GM11168 (cell line): ENCODE data around the gene CRISPLD2.

ENCODE experiments used
- in situ Hi-C: fragments of 300-500 bp; cut with MboI; formaldehyde crosslinking; loops from one replicate; pipeline ENCODE4 v1.12.0; 2022; ENCODE audit warnings: low sequenced_read_pairs; ENCODE audit not compliant: unreplicated experiment

CRISPLD2 gene

DNA sequence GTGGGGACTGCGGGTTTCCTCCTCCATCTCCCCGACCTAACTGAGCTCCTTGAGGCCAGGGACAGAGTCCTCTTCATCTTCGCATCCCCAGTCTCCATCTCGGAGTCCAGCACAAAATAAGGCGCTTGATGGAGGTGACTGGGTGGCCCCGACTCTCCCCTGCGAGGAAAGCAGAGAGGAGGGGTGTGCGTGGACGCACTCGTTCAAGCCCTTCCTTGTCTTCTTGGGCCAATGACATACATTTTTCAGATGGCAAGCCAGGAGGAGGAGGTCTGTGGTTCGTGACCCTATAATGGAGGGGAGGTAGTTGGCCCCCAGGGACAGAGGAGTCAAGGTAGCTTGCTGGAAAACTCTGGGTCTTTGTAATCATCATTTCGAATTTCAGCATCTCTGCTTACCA is 17.2 kb downstream of the CRISPLD2 start:
- in situ Hi-C loops: no loop called here

DNA sequence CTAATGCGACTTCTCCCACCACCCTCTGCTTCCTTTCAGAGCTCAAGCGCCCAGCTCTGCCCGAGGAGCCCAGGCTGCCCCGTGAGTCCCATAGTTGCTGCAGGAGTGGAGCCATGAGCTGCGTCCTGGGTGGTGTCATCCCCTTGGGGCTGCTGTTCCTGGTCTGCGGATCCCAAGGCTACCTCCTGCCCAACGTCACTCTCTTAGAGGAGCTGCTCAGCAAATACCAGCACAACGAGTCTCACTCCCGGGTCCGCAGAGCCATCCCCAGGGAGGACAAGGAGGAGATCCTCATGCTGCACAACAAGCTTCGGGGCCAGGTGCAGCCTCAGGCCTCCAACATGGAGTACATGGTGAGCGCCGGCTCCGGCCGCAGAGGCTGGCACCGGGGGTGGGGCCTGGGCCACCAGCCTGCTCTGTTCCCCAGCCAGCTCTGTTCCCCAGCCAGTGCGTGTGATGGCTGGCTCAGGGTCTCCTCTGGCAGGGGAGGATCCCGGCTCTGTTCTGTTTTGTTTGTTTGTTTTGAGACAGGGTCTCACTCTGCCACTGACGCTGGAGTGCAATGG is 18.7 kb downstream of the CRISPLD2 start:
- in situ Hi-C loops: no loop called here

DNA sequence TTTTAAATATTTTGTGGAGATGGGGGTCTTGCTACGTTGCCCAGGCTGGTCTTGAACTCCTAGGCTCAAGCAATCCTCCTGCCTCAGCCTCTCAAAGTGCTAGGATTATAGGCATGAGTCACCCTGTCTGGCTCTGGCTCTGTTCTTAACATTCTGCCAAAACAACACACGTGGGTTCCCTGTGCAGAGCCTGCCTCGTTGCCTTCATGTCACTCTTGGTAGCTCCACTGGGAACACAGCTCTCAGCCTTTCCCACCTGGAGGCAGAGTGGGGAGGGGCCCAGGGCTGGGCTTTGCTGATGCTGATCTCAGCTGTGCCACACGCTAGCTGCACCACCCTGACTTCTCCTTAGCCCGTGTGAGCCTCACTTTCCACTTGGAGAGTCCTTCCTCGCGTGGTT is 19.3 kb downstream of the CRISPLD2 start:
- in situ Hi-C loops: no loop called here

DNA sequence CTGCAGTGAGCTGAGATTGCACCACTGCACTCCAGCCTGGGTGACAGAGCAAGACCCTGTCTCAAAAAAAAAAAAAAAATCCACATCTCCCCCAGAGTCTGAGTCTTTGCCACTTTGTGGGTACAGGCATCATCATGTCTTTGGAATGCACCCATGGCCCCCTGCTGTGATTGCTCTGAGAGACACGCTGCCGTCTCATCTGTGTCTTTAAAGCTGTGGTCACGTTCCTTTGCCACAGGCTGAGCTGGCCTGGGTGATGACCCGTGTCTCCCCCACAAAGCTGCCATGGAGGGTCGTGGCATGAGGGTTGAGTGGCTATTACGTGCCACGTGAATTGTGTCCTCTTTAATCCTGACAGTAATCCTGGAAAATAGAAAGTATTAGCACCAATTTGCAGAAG is 20.2 kb downstream of the CRISPLD2 start:
- in situ Hi-C loops: no loop called here

DNA sequence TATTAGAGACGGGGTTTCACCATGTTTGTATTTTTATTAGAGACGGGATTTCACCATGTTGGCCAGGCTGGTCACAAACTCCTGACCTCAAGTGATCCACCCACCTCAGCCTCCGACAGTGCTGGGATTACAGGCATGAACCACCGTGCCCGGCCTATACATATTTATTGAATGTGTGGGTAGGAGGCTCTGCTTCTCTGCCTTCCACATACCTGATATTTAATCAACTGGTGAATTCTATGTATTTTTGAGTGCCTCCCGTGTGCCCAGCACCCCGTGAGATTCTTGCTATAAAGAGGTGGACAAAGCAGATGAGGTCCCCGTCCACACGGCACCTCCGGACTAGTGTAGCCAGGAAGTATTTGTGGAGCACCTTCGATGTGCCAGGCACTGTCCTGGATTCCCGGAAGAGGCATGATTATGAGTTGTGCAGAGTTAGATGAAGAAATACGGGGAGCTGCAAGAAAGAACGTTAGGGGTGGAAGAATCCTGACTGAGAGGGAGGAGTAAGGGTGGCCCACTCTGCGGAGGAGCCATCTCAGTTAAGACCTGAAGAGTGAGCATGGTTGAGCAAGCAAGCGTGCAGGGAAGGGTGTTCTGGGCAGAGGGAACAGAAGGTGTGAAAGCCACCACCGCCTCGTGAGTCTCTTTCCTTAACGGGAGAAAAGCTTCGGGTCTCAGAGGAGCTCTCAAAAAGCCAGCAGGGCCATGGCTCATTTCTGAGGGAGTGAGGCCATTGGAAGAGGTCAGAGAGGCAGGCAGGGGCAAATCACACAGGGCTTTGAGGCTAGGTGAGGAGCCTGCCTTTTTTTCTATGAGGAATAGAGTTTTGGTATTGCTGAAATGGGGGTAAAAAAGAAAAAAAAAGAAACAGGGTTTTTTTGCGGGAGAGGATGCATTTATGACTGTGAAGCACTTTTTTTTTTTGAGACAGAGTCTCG is 21.2 kb downstream of the CRISPLD2 start:
- in situ Hi-C loops: no loop called here

DNA sequence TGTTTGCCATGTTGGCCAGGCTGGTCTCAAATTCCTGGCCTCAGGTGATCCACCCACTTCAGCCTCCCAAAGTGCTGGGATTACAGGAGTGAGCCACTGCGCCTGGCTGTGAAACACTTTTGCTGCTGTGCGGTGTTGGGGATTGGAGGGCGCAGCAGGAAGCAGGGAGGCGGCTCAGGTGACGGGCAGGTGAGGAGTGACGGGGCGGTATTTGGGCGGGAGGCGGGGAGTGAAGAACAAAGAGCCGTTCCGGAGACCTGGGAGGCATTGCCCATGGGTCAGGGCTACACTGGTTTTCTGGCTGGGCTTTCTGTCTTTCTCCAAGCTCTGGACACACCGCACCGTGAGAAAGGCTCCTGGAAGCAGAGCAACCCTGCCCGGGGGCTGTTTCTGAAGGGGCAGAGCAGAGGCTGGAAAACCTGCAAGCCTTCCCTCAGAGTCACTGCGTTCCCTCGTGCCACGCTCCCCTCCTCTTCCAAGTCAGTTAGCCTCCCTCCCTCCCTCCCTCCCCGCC is 22.1 kb downstream of the CRISPLD2 start:
- in situ Hi-C loops: no loop called here

DNA sequence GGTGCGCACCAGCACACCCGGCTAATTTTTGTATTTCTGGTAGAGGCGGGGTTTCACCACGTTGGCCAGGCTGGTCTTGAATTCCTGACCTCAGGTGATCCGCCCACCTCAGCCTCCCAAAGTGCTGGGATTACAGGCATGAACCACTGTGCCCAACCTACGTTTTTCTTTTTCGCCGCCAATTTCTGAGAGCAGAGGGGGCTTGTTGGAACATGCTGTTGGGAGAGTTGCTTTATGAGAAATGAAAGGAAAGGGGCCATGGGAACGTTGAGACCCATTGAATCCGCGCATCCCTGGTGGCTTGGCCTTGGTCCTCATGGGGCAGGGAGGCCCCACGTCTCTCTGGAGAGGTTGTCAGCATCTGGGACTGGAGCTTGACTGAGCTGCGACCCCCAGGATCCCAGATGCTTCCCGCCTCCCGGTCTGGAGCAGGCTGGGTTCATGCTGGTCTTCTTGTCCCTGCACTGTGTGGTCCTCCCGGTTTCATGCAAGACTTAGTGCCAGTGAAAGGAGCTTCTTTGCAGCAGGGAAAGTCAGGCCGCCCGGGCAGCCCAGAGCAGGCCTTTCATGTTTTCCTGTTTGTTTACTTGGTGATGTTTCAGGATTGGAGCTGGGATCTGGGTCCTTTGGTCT is 22.8 kb downstream of the CRISPLD2 start:
- in situ Hi-C loops: no loop called here

DNA sequence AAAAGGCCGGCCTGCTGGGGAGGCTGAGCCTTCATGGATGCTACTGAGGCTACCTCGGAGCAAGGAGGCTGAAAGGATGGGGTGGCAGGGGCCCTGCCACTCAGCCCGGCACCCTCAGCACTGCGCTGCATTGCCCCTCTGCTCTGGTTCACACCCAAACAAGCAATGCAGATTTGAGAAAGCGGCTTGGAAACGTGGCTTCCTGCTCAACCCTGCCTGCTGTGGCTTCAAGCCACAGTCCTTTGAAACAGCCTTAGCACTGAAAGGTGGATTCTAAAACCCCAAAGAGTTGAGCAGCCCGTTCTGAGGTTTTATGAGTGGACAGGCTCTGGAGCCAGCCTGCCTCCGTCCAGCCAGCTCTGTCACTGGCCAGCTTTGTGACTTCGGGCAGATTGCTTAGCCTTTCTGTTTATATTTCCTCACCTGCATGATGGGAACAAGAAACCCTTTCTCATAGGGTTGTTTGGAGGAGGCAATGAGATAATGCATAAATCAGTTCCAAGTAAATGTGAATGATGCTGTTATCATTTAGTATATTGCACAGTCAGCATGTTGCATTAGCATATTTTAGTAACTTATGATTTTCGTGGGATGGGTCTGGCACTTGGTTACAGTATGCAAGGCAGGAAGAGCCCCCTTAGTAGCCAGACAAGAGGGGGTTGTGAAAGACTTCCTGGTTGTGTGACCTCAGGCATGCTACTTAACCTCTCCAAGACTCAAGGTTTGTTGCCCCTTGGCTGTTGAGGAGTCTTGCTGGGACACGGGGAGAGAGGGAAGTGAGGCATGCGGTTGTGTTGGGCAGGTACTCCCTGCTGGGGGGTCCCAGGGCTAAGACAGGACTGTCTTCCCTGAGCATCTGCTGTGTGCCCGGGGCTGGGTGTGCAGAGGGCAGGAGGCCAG is 23.6 kb downstream of the CRISPLD2 start:
- in situ Hi-C loops: no loop called here

DNA sequence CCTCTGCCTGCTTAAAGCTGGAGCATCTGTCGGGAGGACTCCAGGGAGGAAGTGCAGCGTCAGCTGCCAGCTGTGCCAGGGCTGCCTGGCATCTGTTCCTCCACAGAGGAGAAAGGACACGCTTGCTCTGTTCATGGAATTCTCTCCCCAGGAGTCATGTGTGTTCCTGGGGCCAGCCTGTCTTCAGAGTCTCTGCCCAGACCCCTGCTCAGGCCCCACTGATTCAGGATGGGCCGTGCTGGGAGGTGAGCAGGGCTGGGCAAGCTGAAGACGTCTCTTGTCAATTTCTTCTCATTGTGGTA is 24.2 kb downstream of the CRISPLD2 start:
- in situ Hi-C loops: no loop called here

DNA sequence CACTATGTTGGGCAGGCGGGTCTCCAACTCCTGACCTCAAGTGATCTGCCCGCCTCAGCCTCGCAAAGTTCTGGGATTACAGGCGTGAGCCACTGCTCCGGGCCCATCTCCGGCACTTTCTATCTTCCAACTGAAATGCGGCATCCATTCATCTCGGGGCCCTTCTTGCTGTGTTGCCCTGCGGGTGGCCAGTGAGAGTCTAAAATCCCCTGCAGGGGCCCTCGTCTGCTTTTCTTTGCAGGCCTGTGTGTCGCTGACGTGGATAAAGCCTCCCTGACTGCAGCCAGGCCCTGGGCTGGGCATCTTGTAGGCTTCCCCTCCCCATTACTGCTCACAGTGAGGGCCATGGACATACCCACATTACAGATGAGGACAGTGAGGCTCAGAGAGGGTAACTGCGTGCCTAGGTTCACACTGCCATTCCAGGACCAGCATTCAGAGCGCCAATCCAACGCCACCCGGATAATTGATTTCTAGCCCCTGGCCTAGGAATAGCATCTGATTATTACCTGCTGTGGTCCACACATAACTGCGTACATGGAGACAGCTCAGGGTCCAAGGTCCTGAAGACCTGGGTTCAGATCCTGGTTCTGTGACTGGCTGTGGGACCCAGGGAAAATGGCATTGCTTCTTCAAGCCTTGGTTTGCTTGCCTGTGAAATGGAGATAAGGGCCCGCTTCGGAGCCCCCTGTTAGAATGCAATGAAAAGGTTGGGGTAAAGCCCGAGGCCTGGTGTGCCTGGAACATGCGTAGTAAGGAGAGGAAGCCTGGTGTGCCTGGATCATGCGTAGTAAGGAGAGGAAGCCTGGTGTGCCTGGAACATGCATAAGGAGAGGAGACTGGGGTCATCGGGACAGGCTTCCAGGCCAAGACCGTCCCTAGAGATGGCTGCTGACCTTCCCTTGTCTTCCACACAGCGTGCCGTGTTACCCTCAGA is 25.0 kb downstream of the CRISPLD2 start:
- in situ Hi-C loops: no loop called here

DNA sequence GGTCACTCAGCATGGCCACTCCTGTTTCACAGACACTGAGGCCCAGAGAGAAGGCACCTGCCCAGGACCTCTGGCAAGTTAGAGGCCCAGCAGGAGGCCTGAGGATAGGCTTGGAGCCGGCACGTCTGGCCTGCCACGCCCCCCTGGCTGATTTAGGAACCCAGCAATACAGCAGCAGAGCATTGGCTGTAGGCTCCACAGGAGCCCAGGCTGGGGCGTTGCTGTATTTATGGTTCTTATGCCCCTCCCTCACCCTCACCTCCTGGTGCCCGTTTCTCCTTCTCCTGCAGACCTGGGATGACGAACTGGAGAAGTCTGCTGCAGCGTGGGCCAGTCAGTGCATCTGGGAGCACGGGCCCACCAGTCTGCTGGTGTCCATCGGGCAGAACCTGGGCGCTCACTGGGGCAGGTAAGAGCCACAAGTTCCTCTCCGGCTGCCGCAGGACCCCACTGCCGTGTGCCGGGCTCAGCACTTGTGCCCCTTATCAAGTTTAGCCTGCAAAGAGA is 25.8 kb downstream of the CRISPLD2 start:
- in situ Hi-C loops: no loop called here

DNA sequence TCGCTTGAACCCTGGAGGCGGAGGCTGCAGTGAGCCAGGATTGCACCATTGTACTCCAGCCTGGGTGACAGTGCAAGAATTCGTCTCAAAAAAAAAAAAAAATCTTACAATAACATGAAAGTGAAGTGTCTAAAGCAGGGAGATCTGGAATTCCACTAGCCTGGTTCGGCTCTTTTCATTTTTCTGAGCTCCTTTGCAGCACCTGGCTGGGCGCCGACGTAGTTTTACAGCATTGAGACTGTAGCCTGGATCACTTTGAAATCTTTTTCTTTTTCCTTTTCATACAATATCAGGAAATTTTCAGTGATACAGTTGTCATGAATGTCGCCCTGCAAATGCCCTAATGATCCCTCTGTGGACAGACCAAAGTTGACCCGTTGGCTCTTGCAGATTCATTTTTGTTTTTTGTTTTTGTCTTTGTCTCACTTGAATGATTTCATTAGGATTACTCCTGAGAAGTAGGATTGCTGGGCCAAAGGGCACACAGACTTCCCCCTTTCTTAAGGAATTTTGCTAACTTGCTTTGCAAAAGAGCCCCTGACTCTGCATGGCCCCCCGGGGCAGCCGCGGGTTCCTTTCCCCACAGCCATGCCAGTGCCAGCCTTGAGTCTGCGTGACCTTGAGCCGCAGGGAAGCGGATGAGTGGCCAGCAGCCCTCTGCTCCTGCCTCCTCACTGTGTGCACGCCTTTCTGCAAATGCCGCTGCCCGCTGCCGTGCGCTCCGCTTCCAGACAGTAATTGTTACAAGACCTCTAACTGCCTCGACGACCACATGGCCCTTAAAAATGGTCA is 28.0 kb downstream of the CRISPLD2 start:
- in situ Hi-C loops: no loop called here

DNA sequence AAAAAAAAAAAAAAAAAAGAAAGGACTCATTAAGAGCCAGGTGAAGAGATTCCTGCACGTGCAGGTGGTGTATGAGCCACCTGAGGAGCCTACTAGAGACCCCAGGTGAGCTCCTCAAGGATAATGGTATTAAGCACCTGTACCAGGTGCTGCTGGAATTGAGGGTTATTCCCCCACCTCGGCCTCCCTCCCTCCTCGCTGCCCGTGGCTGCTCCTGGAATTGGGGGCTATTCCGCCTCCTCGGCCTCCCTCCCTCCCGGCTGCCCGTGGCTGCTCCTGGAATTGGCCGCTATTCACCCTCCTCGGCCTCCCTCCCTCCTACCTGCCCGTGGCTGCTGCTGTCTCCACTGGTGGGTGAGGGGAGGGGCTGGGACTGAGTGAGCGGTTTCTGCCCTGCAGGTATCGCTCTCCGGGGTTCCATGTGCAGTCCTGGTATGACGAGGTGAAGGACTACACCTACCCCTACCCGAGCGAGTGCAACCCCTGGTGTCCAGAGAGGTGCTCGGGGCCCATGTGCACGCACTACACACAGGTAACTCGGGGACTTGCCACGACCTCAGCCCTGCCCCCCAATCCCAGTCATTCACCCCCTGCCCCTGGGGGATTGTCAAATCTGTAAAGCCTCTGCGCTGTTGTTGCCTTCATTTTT is 29.3 kb downstream of the CRISPLD2 start:
- in situ Hi-C loops: no loop called here

DNA sequence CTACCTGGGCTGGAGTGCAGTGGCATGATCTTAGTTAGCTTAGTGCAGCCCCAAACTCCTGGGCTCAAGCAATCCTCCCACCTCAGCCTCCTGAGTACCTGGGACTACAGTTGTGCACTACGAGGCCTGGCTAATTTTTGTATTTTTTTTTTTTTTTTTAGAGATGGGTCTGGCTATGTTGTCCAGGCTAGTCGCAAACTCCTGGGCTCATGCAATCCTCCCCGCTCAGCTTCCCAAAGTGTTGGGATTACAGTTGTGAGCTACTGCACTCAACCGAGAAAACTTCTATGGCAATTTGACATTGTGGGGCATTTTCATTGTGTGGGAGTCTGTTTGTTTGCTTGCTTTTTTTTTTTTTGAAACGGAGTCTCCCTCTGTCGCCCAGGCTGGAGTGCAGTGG is 30.0 kb downstream of the CRISPLD2 start:
- in situ Hi-C loops: no loop called here

DNA sequence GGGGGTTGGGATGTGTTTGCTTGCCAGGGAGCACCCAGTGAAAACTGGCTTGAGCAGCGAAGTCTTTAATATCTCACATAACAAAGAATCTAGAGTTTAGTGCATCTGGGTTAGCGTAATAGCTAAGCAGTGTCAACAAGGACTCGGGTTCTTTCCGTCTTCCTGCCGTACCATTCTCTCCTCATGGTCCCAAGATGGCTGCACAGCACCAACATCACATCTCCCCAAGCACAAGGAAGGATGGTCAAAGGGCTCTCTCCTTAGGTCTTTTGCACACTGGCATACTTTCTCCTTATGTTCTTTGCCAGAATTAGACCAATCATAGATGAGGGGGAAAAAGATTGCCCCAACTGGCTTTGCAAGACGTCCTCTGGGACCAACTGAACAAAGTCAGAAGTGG is 30.9 kb downstream of the CRISPLD2 start:
- in situ Hi-C loops: no loop called here

DNA sequence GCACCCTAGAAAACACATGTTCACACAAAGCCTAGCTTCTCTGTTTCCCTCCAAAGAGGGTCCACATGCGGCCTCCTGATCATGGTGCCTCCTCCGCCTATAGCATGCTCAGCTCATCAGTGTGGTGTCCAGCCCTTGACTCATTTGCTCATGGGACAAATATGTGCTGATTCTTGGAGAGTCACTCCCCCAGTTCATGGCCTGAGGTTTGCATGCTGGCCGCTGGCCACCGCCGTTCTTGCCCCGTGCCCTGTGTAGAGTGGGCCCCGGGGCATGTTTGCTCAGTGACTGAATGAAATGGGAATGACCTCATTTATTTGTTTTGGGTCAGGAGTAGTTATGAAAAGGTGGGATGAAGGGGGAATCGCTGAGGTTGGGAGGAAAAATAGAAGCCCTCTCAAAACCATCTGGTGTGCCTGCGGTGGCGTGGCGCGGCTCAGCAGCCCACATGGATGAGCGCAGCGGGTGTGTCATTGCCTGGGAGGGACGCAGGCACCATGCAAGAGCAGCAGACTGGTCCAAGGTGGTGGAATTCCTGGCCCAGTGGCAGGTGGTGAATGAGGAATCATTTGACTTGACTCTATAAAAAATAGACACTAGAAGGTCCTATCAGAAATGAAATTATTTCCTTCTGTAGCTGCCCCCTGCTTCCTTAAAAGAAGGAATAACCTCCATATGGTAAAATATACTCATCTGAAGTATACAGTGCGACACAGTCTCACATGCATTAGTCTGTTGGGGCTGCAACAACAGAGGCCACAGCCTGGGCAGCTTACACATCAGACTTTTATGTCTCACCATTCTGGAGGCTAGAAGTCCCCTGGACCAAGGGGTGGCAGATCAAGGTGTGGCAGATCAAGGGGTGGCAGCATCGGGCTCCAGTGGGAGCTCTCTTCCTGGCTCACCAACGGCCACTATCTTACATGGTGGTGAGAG is 31.7 kb downstream of the CRISPLD2 start:
- in situ Hi-C loops: no loop called here

DNA sequence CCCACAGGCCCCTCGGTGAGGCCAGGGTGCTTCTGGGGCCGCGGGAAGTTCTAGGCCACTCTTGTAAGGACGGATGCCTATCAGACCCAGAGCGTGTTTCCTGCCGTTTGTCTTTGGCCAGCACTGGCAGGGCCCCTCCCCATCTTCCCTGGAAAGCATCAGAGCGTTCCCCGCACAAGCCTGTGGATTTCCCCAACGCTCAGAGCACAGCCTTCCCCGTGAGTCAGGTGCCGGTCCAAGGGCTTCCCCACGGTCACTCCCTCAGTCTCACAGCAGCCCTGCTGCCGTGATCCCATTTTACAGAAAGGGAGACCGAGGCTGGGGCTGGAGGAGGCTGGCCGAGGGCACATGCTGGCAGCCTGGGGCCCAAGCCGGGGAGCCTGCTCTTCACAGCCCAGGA is 33.7 kb downstream of the CRISPLD2 start:
- in situ Hi-C loops: no loop called here
